Epithelial cell of esophagus (primary cell): ENCODE data around the gene SSTR5.

Experiments
- DNase-seq: peaks from one replicate; pipeline ENCODE4 v3.0.0; 2010; ENCODE audit warnings: low read depth
- H3K4me3 ChIP-seq: 2 replicates; pipeline ENCODE4 v1.5.1; 2011; ENCODE audit warnings: mild to moderate bottlenecking, low read length, control low read depth
- CTCF ChIP-seq: IDR thresholded peaks from 2 replicates; pipeline ENCODE4 v1.5.1; 2011; ENCODE audit warnings: low read depth, mild to moderate bottlenecking, low read length, control low read depth, inconsistent platforms; ENCODE audit not compliant: insufficient read depth; ENCODE audit errors: missing control alignments

The SSTR5 gene

GRCh38 chr16:1034230-1035065, 38.1 kb upstream of the SSTR5 start:
- no peak for DNase-seq
- no peak for TF ChIP-seq CTCF
- no peak overlapping the region for H3K4me3 ChIP-seq

GRCh38 chr16:1035066-1035415, 37.5 kb upstream of the SSTR5 start:
- H3K4me3 ChIP-seq, result no peak overlapping the region
- TF ChIP-seq CTCF, result no peak
- no peak for DNase-seq

- DNase-seq, result no peak
- no peak for TF ChIP-seq CTCF
These were observed 36.4 kb upstream of the SSTR5 start for GRCh38 chr16:1036166-1036565.

GRCh38 chr16:1036726-1037393, 35.7 kb upstream of the SSTR5 start:
- peak; percentile 53 for DNase-seq
- TF ChIP-seq CTCF, result no peak

More at GRCh38 chr16:1036166-1036565, 36.4 kb upstream of the SSTR5 start:
- H3K4me3 ChIP-seq, result no peak overlapping the region

GRCh38 chr16:1037394-1038257, 34.9 kb upstream of the SSTR5 start:
- TF ChIP-seq CTCF, result no peak
- no peak overlapping the region for H3K4me3 ChIP-seq
- DNase-seq, result peak; percentile 2

More at GRCh38 chr16:1036726-1037393, 35.7 kb upstream of the SSTR5 start:
- H3K4me3 ChIP-seq, result no peak overlapping the region

GRCh38 chr16:1038932-1039331, 33.6 kb upstream of the SSTR5 start:
- TF ChIP-seq CTCF, result no peak
- DNase-seq, result no peak
- H3K4me3 ChIP-seq, result no peak overlapping the region
